ENCODE results near the gene MESP2. TPM values are rescaled to one million over a fixed set of nuclear protein-coding genes. Genes with fewer than 3 reads are reported as not detected.

MESP2 gene
- polyA plus RNA-seq, 4 donors = 0.27 to 0.47 (median 0.38) TPM

DNA sequence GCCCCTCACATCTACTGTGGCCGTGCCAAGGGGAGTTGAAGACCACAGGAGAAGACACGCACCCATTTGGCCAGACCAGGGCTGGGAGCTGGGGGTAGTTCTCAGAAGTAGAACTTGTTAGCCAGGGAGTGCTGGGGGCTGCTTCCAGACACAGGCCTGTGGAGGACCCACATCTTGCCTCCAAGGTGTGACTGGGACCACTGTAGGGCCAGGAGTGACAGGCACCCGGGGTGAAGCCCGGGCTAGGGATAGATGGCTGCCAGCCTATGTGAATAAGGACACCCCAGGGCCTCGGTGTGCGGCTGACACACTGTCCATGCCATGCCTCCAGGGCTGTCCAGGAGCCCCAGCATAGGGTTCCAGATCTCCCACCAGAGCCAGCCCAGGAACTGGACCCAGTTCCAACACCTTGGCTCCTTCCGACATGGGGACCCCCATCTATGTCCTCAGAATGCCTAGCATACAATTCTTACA lies 36.8 kb downstream of the MESP2 start:
- no peak for DNase-seq (ENCODE audit: low read depth in 4 of 4, low spot score in 2 of 4)

DNA sequence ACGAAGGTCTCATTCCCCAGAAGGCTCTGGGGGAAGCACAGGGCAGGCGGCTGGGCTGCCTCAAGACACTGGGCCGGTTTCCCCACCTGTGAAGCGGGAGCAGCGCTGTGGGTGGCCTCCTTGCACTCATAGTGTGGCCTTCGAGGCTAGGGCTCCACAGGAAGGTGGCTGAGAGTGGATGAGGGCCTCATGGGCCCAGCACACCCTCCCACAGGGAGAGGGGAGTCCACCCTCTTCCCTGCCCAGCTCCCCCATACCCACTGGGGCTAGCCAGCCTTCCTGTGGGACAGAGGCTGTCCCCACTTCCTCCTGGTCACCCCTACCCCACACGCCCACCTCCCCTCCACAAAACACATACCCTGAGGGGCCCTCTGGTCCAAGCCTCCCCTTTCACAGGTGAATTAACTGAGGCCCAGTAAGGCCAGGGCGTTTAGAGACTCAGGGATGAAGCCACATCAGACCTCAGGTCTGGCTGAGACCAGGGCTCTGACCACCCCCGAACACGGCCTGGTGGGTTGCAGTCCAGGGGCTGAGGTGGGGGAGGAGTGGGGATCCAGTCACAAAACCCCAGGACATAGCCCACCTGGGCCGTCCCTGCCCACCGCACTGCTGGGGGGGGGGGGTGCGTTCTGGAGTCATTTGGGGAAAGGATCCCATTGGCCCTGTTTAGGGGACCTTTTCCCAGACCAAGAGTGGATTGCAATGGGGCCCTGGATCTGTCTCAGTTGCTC lies 37.4 kb downstream of the MESP2 start:
- no peak for DNase-seq (ENCODE audit: low read depth in 4 of 4, low spot score in 2 of 4)

DNA sequence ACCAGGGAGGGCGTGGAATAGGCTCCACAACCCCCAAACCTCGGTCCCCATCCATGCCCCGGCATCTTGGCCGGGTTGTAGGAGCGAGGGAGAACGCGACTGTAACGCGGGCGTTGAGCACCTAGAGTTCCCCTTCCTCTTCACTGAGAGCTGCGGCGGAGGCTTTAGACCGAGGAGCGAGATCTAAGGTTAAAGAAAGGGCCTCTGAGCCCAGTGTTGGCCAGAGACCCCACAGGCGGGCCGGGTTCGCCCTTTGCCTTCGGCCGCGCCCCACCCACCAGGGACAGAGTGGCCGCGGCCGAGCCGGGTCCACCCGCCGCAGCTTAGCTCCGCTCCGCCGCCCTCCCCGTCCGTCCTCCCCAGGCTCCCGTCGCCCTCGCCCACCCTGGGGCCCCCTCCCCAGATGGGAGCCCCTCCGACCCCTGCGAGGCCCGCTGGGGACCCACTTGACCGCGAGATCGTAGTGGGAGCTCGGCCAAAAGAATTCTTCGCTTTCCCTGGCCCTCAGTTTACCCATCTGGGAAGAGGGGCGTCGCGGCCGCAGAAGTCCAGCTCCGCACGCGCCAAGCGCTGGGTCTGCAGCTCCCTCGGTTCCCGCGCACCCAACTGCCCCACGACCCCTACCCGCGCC lies 38.1 kb downstream of the MESP2 start:
- no peak for DNase-seq (ENCODE audit: low read depth in 4 of 4, low spot score in 2 of 4)

DNA sequence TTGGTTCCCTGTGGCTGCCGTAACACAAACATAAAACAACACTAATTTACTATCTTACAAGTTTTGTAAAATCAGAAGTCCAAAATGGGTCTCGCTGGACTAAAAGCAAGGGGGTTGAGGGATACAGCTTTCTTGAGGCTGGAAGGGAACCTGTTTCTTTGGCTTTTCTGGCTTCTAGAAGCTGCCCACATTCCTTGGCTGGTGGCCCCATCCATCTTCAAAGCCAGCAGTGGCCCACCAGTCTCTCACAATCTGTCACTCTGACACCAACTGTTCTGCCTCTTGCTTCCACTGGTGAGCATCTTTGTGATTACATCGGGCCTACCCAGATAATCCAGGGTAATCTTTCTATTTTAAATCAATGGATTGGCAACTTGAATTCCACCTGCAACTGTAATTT lies 39.6 kb downstream of the MESP2 start:
- no peak for DNase-seq (ENCODE audit: low read depth in 4 of 4, low spot score in 2 of 4)

DNA sequence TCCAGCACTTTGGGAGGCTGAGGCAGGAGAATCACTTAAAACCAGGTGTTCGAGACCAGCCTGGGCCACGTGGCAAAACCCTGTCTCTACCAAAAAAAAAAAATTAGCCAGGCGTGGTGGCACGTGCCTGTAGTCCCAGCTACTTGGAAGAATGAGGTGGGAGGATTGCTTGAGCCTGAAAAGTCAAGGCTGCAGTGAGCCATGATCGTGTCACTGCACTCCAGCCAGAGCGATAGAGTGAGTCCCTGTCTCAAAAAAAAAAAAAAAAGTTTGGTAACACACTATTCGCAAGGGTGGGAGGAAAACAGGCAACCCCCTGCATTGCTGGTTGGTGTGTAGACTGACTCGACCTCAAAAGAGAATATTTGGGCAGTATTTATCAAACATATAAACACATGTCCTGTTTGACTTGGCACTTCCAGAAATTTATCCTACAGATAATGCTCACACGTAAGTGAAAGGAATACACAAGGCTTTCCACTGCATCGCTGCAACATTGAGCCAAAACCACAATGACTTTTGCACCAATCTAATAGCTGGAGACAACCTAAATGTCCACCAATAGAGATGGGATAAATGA lies 41.7 kb downstream of the MESP2 start:
- no peak for DNase-seq (ENCODE audit: low read depth in 4 of 4, low spot score in 2 of 4)

DNA sequence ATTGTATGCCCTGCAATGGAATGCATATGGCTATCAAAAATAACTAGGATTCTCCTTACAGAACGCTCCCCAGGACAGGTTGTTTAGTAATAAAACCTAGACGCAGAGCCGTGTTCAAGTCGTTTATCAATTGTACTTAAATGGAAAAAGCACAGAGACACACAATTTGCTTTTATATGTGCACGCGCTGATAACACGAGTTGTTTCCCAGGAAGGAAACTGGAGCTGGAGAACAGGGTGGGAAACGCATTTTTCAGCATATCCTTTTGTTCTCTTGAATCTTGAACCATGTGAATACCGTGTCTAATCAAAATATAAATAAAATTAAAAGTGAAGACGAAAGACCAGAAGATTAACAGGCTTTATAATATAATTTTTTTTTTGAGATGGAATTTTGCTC lies 42.2 kb downstream of the MESP2 start:
- no peak for DNase-seq (ENCODE audit: low read depth in 4 of 4, low spot score in 2 of 4)

DNA sequence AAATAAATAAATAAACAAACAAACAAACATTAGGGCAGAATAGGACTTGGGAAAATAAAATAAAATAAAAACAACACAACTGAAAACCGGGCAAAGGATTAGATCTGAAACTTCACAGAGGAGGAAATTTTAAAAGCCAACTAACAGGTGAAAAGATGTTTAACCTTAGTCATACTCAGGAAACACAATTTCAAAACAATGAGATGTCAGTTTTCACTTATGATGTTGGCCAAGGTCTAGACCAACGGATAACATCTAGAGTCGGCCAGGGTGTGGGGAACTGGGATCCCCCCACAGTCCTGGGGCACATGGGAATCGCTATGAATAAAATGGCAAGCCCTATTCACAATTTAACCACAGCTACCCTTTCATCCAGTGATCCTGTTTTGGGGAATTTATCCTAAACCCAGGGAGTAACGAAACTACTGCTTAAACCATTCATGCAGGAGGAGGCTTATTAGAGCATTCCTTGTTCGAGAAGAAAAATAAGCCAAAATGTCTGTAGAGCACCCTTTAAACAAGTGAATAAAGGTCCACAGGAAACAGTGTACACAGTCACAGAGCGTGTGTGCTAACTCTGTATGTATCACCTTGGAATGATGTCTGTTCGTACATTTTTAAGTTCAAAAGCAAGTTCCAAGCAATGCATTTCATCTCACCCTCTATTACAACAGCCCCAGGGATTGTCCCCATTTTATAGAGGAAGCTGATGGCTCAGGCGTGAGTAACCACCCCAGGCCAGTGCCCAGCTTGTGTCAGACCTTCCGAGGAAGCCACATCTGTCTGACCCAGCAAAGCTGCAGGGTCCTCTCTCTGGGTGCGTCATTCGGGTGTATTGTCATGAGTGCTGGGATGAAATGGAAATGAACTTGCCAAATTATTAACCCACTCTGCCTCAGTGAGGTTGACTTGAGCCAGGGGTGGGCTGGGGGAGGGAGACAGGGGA lies 44.8 kb downstream of the MESP2 start:
- DNase-seq (ENCODE audit: low read depth in 4 of 4, low spot score in 2 of 4) = no peak

DNA sequence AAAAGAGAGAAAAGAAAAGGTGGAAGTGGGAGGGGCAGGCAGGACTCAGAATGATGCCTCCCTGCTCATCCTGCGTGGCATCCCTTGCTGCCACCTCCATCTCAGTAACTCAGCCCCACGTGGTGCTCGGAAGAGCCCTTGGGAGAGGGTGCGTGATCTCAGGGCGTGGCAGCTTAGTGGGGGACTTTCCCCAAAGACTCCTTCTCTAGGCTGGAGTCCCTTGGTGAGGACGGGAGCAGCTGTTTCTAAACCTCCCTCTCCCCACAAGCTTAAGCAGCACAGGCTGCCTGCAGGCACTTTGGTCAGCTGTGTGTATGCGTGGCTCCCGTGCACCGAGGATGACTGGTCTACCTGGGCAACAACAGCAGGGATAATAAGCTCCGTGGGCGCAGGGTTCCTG lies 45.9 kb downstream of the MESP2 start:
- DNase-seq (ENCODE audit: low read depth in 4 of 4, low spot score in 2 of 4) = no peak

DNA sequence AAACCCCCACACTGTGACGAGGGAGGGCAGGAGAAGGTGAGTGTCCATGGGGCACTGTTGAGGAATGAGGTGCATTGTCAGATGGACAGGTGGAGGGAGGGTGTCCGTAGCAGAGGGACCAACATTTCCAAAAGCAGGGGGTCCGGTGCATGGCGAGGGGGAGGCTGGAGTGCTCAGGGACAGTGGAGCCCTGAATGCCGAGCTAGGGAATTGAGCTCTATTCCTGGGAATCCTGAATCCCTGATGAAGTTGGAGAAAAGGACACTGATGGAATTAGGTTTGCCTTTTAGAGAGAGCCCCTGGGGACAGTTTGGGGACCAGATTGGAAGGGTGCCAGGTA lies 46.4 kb downstream of the MESP2 start:
- DNase-seq (ENCODE audit: low read depth in 4 of 4, low spot score in 2 of 4) = no peak

DNA sequence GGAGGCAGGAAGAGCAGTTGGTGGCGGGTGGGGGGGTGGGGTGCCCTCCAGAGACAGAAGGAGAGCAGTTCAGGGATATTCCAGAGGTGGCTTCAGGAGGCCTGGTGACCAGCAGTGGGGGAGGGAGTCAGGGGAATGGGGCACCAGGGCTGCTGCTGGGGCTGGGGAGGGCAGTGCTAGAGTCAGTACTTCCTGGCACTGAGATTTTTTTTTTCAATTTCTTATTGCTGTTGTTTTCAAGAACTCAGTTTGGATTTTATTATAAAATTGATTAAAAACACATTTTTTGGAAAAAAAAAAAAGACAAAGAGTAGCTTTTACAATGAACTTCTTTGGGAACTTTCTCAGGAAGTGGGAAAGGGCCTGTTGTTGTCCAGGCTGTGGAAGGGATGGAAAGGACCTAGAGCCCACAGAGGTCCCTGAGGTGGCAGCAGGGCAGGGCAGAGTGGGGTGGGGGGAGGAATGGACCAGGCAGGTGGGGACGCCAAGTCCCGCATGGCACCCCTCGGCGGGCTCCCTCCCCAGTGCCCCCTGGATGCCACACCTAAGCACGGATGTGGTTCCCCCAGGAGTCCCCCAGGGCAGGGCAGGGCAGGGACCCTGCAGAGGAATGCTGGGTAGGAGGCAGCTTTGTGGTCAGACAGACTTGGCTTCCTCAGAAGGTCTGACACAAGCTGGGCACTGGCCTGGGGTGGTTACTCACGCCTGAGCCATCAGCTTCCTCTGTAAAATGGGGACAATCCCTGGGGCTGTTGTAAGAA lies 47.0 kb downstream of the MESP2 start:
- no peak for DNase-seq (ENCODE audit: low read depth in 4 of 4, low spot score in 2 of 4)

DNA sequence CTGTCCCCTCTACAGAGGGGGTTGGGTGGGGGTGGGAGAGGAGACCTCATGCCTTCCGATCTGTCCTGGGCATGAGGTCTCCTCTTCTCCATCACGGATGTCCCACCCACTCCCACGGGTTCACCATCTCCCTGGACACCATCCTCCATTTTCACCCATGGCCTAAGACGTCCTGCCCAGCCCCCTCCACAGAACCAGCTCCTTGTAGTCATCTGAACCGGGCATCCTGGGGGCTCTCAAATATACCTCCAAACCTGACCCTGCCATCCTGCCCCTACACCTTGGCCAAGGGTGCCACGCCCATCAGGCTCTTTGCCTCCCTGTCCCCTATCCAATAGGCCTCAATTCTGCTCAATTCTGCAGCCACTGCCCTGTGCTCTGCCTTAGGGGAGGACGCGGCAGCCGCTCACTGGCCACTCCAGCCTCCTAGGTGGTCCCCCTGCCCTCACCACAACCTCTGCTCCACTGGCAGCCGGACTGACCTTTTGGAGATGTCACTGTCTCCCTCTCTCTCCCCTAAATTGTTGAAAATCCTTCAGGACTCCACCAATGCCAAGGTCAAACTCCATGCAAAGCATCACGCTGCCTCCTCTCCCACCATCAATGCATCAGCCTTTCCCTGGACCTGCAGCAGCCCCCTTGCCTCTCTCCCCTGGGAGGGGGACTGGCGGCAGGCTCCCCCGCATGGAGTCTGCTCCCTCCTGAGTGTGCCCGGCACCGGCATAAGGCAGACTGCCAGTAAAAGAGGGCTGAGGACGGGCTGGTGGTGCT lies 47.9 kb downstream of the MESP2 start:
- no peak for DNase-seq (ENCODE audit: low read depth in 4 of 4, low spot score in 2 of 4)

DNA sequence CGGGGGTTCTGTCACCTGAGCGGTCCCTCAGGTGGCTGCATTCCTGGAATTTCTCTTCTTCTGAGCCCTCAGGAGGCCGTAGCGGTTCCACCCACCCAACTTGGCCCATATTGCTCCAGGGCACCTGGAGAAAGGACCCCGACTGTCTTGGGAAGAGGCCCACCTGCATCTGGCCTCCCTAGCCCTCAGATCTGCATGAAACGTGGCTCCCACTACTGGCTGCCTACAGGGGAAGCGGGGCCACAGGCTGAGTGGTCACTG lies 48.4 kb downstream of the MESP2 start:
- DNase-seq (ENCODE audit: low read depth in 4 of 4, low spot score in 2 of 4) = no peak

DNA sequence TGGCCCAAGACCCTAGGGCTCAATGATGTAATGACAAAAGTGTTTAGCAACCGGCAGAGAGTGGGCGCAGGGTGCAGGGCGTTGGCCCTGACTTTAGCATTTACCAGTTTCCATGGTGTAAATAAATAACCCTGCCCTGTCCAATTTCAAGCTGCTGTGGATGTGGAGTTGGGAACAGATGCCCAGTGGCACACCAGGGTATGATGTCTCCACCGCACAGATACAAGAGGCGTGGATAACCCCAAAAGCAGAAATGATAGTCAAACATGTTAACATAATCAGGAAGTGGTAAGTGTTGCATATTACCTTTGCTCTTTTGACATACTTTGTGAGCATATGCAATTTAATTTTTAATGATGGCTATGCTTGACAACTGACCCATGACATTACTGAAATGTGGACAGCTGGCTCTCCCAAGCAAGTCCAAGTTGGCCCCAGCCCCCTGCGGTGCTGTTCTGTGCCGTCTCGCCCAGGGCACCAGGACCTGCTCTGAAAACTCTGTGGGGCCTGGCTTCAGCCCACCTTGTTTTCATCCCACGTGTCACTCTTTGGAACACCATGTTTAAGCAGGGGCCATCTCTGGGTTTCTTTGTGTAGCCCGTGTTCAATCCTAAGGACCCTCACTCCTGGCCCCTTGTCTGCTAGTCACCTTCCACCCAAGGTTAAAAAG lies 49.3 kb downstream of the MESP2 start:
- DNase-seq (ENCODE audit: low read depth in 4 of 4, low spot score in 2 of 4) = no peak

DNA sequence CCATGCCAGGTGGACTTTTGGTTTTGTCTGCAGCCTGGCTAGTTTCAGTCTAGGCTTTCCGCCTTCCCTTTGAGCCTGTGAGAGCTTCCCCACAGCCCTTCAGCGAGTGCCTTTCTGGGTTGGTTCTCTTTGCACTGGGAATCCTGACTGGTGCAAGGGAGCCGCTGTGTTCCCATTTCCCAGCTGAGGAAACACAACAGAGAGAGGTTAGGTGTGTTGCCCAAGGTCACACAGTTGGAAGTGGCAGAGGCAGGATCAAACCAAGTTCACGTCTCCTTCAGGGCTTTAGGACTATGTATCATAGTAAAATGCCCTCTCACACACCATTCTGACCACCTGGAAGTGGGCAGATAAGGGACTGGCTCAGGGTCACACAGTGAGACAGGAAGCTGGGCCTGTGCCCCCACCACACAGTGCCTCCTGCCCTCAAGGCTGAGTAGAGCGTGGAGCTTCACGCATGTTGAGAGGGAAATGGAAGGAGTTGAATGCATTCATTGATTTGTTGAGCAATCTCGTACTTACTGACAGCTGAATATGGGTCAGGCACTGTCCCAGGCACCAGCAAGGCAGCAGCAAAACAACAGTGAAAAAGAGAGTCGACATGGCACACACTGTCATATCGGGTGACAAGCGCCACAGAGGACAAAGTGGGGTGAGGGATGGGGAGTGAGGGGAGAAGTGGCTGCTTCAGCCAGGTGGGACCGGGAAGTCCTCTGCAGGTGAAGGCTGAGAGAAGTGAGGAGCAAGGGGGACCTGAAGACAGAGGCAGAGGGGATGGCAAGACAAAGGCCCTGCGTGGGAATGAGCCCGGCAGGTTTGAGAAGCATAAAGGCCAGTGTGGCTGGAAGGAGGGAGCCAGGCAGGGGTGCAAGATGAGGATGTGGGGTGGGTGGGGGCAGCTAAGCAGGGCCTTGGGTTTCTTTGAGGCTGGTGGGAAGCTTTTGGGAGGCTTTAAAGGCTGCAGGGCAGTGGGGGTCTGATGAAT lies 50.8 kb downstream of the MESP2 start:
- DNase-seq (ENCODE audit: low read depth in 4 of 4, low spot score in 2 of 4) = no peak

DNA sequence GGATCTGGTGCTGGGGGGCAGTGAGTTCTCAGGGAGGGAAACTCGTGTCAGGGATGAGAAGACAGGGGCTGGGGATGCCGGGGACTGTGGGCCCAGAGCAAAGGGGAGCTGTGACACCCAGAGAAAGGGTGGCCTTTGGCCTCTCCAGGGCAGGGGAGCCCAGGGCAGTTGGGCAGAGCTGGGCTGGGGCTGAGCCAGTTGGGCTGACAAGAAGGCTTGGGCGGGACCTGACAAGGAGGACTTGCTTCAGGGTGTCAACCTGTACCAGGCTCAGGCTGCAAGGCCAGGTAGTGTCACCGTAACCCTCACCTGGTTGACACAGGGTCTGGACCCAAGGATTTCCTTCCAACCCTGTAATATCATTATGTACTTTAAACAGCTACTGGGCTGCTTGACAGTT lies 51.7 kb downstream of the MESP2 start:
- no peak for DNase-seq (ENCODE audit: low read depth in 4 of 4, low spot score in 2 of 4)

Measured in left renal cortex interstitium (tissue), 4 donors.